CD14-positive monocyte (primary cell): ENCODE results near the gene AMACR. TPM values are rescaled to one million over a fixed set of nuclear protein-coding genes. Genes with fewer than 3 reads are reported as not detected.

Experiments used
- DNase-seq, 3 donors: peaks; one replicate each; pipeline ENCODE4 v3.0.0-alpha.2; 2011 to 2022
- H2AFZ ChIP-seq: 2 replicates; pipeline ENCODE4 v1.6.0; 2012; ENCODE audit warnings: mild to moderate bottlenecking, low read depth, low read length, inconsistent platforms; ENCODE audit not compliant: insufficient read depth, poor library complexity, severe bottlenecking
- H3K27ac ChIP-seq, 2 donors: 1 replicate in 1 of 2; 2 replicates in 1 of 2; pipeline ENCODE4 v1.5.1; 2012 to 2013; ENCODE audit warnings: low read length in 2 of 2, control low read depth in 1 of 2, inconsistent platforms in 1 of 2, low read depth in 1 of 2, mild to moderate bottlenecking in 1 of 2
- H3K27me3 ChIP-seq, 2 donors: one replicate each; pipeline versions ENCODE4 v1.6.0 to v1.6.1; 2011 to 2013; ENCODE audit warnings: low read length in 2 of 2; ENCODE audit not compliant: control insufficient read depth in 2 of 2, insufficient read depth in 2 of 2
- H3K36me3 ChIP-seq, 2 donors: replicated peaks in 1 of 2; 1 replicate in 1 of 2; 2 replicates in 1 of 2; pipeline versions ENCODE4 v1.5.1 to v1.6.1; 2012 to 2013; ENCODE audit warnings: low read length in 2 of 2, control low read depth in 1 of 2, inconsistent platforms in 1 of 2, mild to moderate bottlenecking in 1 of 2; ENCODE audit not compliant: insufficient read depth in 2 of 2, control insufficient read depth in 1 of 2
- H3K4me1 ChIP-seq, 2 donors: 1 replicate in 1 of 2; 2 replicates in 1 of 2; pipeline versions ENCODE4 v1.5.1 to v1.6.1; 2012 to 2013; ENCODE audit warnings: low read length in 2 of 2, control low read depth in 1 of 2, inconsistent platforms in 1 of 2, mild to moderate bottlenecking in 1 of 2, moderate library complexity in 1 of 2; ENCODE audit not compliant: insufficient read depth in 2 of 2, control insufficient read depth in 1 of 2
- H3K4me2 ChIP-seq: replicated peaks from 2 replicates; pipeline ENCODE3; 2012; ENCODE audit warnings: low read length, moderate library complexity, mild to moderate bottlenecking; ENCODE audit not compliant: poor library complexity, severe bottlenecking; ENCODE audit errors: extremely low read depth
- H3K4me3 ChIP-seq, 3 experiments: fragments of 200-600 bp in 1 of 3; sonication (generic) in 1 of 3; replicated peaks in 1 of 3; 1 replicate in 2 of 3; 2 replicates in 1 of 3; pipeline ENCODE4 v1.5.1; 2011 to 2013; ENCODE audit warnings: low read length in 3 of 3, mild to moderate bottlenecking in 3 of 3, control low read depth in 2 of 3, low read depth in 2 of 3, inconsistent platforms in 1 of 3, moderate library complexity in 1 of 3
- H3K79me2 ChIP-seq: 2 replicates; pipeline ENCODE4 v1.6.0; 2012; ENCODE audit warnings: mild to moderate bottlenecking, control low read depth, inconsistent platforms, low read length, moderate library complexity; ENCODE audit not compliant: insufficient read depth
- H3K9ac ChIP-seq: 2 replicates; pipeline ENCODE4 v1.6.0; 2017; ENCODE audit warnings: low read length, mild to moderate bottlenecking; ENCODE audit not compliant: insufficient read depth, poor library complexity, severe bottlenecking
- H3K9me3 ChIP-seq, 2 donors: replicated peaks in 1 of 2; 1 replicate in 1 of 2; 2 replicates in 1 of 2; pipeline versions ENCODE4 v1.5.1 to v1.6.1; 2012 to 2013; ENCODE audit warnings: low read length in 2 of 2, control low read depth in 1 of 2; ENCODE audit not compliant: control insufficient read depth in 1 of 2, insufficient read depth in 1 of 2
- H4K20me1 ChIP-seq: 2 replicates; pipeline ENCODE4 v1.6.0; 2012; ENCODE audit warnings: mild to moderate bottlenecking, low read length, control low read depth, moderate library complexity; ENCODE audit not compliant: insufficient read depth
- H3K27ac Mint-ChIP-seq, 7 donors: one replicate each; pipeline ENCODE4 v1.8.0; 2020; ENCODE audit warnings: mild to moderate bottlenecking in 7 of 7, mixed read lengths in 7 of 7, moderate library complexity in 6 of 7, inconsistent platforms in 2 of 7
- H3K27me3 Mint-ChIP-seq, 3 donors: one replicate each; pipeline ENCODE4 v1.8.0; 2021 to 2022; ENCODE audit warnings: low read depth in 3 of 3, mild to moderate bottlenecking in 3 of 3, mixed read lengths in 3 of 3, moderate library complexity in 3 of 3, inconsistent platforms in 1 of 3
- H3K36me3 Mint-ChIP-seq, 2 donors: one replicate each; pipeline ENCODE4 v1.8.0; 2020; ENCODE audit warnings: mixed read lengths in 2 of 2, inconsistent platforms in 1 of 2, mild to moderate bottlenecking in 1 of 2
- H3K4me1 Mint-ChIP-seq: one replicate; pipeline ENCODE4 v1.8.0; 2020; ENCODE audit warnings: mild to moderate bottlenecking, mixed read lengths
- H3K4me3 Mint-ChIP-seq, 2 donors: one replicate each; pipeline ENCODE4 v1.8.0; 2020; ENCODE audit warnings: mild to moderate bottlenecking in 2 of 2, mixed read lengths in 2 of 2, moderate library complexity in 1 of 2
- H3K9me3 Mint-ChIP-seq, 7 donors: one replicate each; pipeline ENCODE4 v1.8.0; 2020 to 2022; ENCODE audit warnings: mixed read lengths in 7 of 7, mild to moderate bottlenecking in 6 of 7, moderate library complexity in 6 of 7, inconsistent platforms in 2 of 7
- CTCF ChIP-seq: fragments of 200-600 bp; IDR thresholded peaks from one replicate; pipeline ENCODE4 v1.8.0; 2022; ENCODE audit warnings: antibody characterized with exemption, mild to moderate bottlenecking
- WGBS: methylation state at CpG from one replicate; pipeline ENCODE4 v1.1.5; 2013; ENCODE audit warnings: missing lambda C conversion rate; ENCODE audit not compliant: insufficient coverage; 5-methylcytosine and 5-hydroxymethylcytosine counted together
- intact Hi-C, 2 donors: fragments of 100-400 bp; cut with micrococcal nuclease; formaldehyde crosslinking; loops; one replicate each; pipeline versions ENCODE4 v1.15.0 to v1.15.1; 2023
- polyA plus RNA-seq, 3 donors: library from polyadenylated mRNA; depleted of rRNA in 1 of 3; unstranded in 2 of 3; stranded (reverse) in 1 of 3; fragments of 300-500 nt in 2 of 3; fragments of >200 nt in 1 of 3; fragmentation: Illumina TruSeq in 2 of 3; gene quantifications; 1 replicate in 2 of 3; 2 replicates in 1 of 3; pipeline ENCODE4 v1.2.3, GENCODE V29; 2012 to 2021

The AMACR gene
- polyA plus RNA-seq, 3 donors, result 1.2 to 6.1 (median 4.8) TPM

GRCh38 chr5:34039398-34040157 lies 31.7 kb upstream of the AMACR start:
- Mint-ChIP-seq H3K4me1 (peaks cover 15% of the 10 kb centered on the region), H3K27me3 (no peaks in the 10 kb centered on the region), H3K4me3 (no peak overlapping the region), H3K36me3 (peaks cover 0 to 4% of the 10 kb centered on the region in 2 donors), H3K9me3 (peaks cover 0 to 5% (median 0%) of the 10 kb centered on the region in 7 donors), H3K27ac (no peak overlapping the region)
- H3K4me2 ChIP-seq, result no peak overlapping the region
- H3K9ac ChIP-seq, result no peak overlapping the region
- no peaks in the 10 kb centered on the region for H3K9me3 ChIP-seq
- H2AFZ ChIP-seq, result no peak overlapping the region
- no peaks in the 10 kb centered on the region for H4K20me1 ChIP-seq
- intact Hi-C loops, result no loop called here
- 100% methylated on average over 2 of the region's 10 CpGs for WGBS
- no peaks in the 10 kb centered on the region for H3K79me2 ChIP-seq
- H3K36me3 ChIP-seq, result peaks cover 4 to 8% of the 10 kb centered on the region in 2 donors
- no peak for DNase-seq
- H3K4me1 ChIP-seq, result peaks cover 12 to 17% of the 10 kb centered on the region in 2 donors
- TF ChIP-seq CTCF, result no peak
- H3K4me3 ChIP-seq, result no peak overlapping the region
- no peaks in the 10 kb centered on the region for H3K27me3 ChIP-seq
- H3K27ac ChIP-seq, result no peak overlapping the region

GRCh38 chr5:34038838-34039237 lies 31.0 kb upstream of the AMACR start:
- H3K27ac Mint-ChIP-seq, result no peak overlapping the region
- Histone ChIP-seq H3K79me2 (no peaks in the 10 kb centered on the region), H4K20me1 (no peaks in the 10 kb centered on the region), H3K4me3 (no peak overlapping the region), H2AFZ (no peak overlapping the region), H3K27ac (no peak overlapping the region), H3K27me3 (no peaks in the 10 kb centered on the region), H3K4me2 (no peak overlapping the region), H3K4me1 (peaks cover 12 to 17% of the 10 kb centered on the region in 2 donors), H3K9me3 (no peaks in the 10 kb centered on the region), H3K36me3 (peaks cover 4 to 13% of the 10 kb centered on the region in 2 donors), H3K9ac (no peak overlapping the region)
- intact Hi-C loops, result no loop called here
- 93% methylated on average over 4 of the region's 4 CpGs for WGBS
- no peak for TF ChIP-seq CTCF
- no peak overlapping the region for H3K4me3 Mint-ChIP-seq
- H3K36me3 Mint-ChIP-seq, result peaks cover 0 to 4% of the 10 kb centered on the region in 2 donors
- no peaks in the 10 kb centered on the region for H3K27me3 Mint-ChIP-seq
- H3K4me1 Mint-ChIP-seq, result peaks cover 15% of the 10 kb centered on the region
- no peak for DNase-seq
- peaks cover 0 to 5% (median 0%) of the 10 kb centered on the region in 7 donors for H3K9me3 Mint-ChIP-seq
